ENCODE data around the gene FTSJ3. TPM values are rescaled to one million over a fixed set of nuclear protein-coding genes. Genes with fewer than 3 reads are reported as not detected.
A peak's percentile ranks its signal among the peaks of the same experiment; 100 is the strongest.

FTSJ3 gene
- total RNA-seq, 2 donors from 2014 or later: 25.4 to 44.6 TPM

- Histone ChIP-seq H3K27ac (no peak overlapping the region), H3K4me3 (no peak overlapping the region), H3K9me3 (no peaks in the 10 kb centered on the region), H3K27me3 (no peaks in the 10 kb centered on the region), H3K36me3 (peaks cover 32% of the 10 kb centered on the region), H3K9ac (ENCODE audit: low read depth in 2 of 2, low read length in 2 of 2) (peak overlapping the region in 1 of 2 donors; percentile 30), H3K4me1 (peaks cover 7% of the 10 kb centered on the region)
- DNase-seq: no peak
- peak; percentile 20 for TF ChIP-seq CTCF (IDR thresholded peaks at IDR 0.05)
- intact Hi-C loops (cut with DNase I): loop anchor here (10.0 kb wide), 1 partner anchor 210 kb away; the partner anchor contains the start of gene MAP3K3
These were observed 7.1 kb upstream of the FTSJ3 start for GRCh38 chr17:63834431-63835166.

- no peak for DNase-seq
- Histone ChIP-seq H3K9me3 (no peaks in the 10 kb centered on the region), H3K4me3 (no peak overlapping the region), H3K9ac (ENCODE audit: low read depth in 2 of 2, low read length in 2 of 2) (no peak overlapping the region), H3K4me1 (peaks cover 5% of the 10 kb centered on the region), H3K27me3 (no peaks in the 10 kb centered on the region), H3K27ac (no peak overlapping the region), H3K36me3 (peaks cover 36% of the 10 kb centered on the region)
- TF ChIP-seq CTCF (IDR thresholded peaks at IDR 0.05): no peak
- intact Hi-C loops (cut with DNase I): loop anchor here (10.0 kb wide), 1 partner anchor 209 kb away; the partner anchor contains the start of gene MAP3K3
These were observed 6.4 kb upstream of the FTSJ3 start for GRCh38 chr17:63833741-63834373.

- H3K4me1 ChIP-seq: peaks cover 11% of the 10 kb centered on the region
- H3K27me3 ChIP-seq: no peaks in the 10 kb centered on the region
These were observed 5.7 kb upstream of the FTSJ3 start for GRCh38 chr17:63833026-63833740.

GRCh38 chr17:63832455-63832854 lies 5.0 kb upstream of the FTSJ3 start:
- TF ChIP-seq CTCF (IDR thresholded peaks at IDR 0.05): no peak
- DNase-seq: no peak
- Histone ChIP-seq H3K4me1 (peaks cover 11% of the 10 kb centered on the region), H3K4me3 (no peak overlapping the region), H3K9ac (ENCODE audit: low read depth in 2 of 2, low read length in 2 of 2) (no peak overlapping the region), H3K9me3 (no peaks in the 10 kb centered on the region), H3K27me3 (no peaks in the 10 kb centered on the region), H3K36me3 (peaks cover 36% of the 10 kb centered on the region), H3K27ac (no peak overlapping the region)
- intact Hi-C loops (cut with DNase I): loop anchor here (10.0 kb wide), 1 partner anchor 208 kb away; the partner anchor contains the start of gene MAP3K3

More at GRCh38 chr17:63833026-63833740, 5.7 kb upstream of the FTSJ3 start:
- Histone ChIP-seq H3K9me3 (no peaks in the 10 kb centered on the region), H3K27ac (no peak overlapping the region), H3K36me3 (peaks cover 36% of the 10 kb centered on the region), H3K4me3 (no peak overlapping the region), H3K9ac (ENCODE audit: low read depth in 2 of 2, low read length in 2 of 2) (no peak overlapping the region)
- no peak for DNase-seq
- TF ChIP-seq CTCF (IDR thresholded peaks at IDR 0.05): no peak
- intact Hi-C loops (cut with DNase I): loop anchor here (10.0 kb wide), 1 partner anchor 208 kb away; the partner anchor contains the start of gene MAP3K3

- intact Hi-C loops (cut with DNase I): loop anchor here (10.0 kb wide), 1 partner anchor 207 kb away; the partner anchor contains the start of gene MAP3K3
- no peaks in the 10 kb centered on the region for H3K27me3 ChIP-seq
- no peak for DNase-seq
- TF ChIP-seq CTCF (IDR thresholded peaks at IDR 0.05): no peak
- peaks cover 11% of the 10 kb centered on the region for H3K4me1 ChIP-seq
- H3K4me3 ChIP-seq: no peak overlapping the region
- peaks cover 36% of the 10 kb centered on the region for H3K36me3 ChIP-seq
- no peaks in the 10 kb centered on the region for H3K9me3 ChIP-seq
- no peak overlapping the region for H3K9ac ChIP-seq (ENCODE audit: low read depth in 2 of 2, low read length in 2 of 2)
- no peak overlapping the region for H3K27ac ChIP-seq
These were observed 4.6 kb upstream of the FTSJ3 start for GRCh38 chr17:63832014-63832413.

All from colonic mucosa (tissue), 4 donors.